KG1 (cell line): ENCODE results near the gene ZMAT2.
"Not testable (repeated sequence)": the region's sequence is repeated elsewhere in the genome, so short reads cannot be mapped to it uniquely, and the experiment has no call there.

Experiments
- DNase-seq: peaks from one replicate; lab custom pipeline; 2025; lab: John Stamatoyannopoulos, UW

ZMAT2 gene

GRCh38 chr5:140708787-140709186 is 8.5 kb downstream of the ZMAT2 start:
- not testable (repeated sequence) for DNase-seq

- peak; percentile 80 for DNase-seq
Observed at GRCh38 chr5:140710899-140711552, 10.8 kb downstream of the ZMAT2 start.

- no peak for DNase-seq
Observed at GRCh38 chr5:140711794-140712193, 11.5 kb downstream of the ZMAT2 start.

- no peak for DNase-seq
Observed at GRCh38 chr5:140713562-140714094, 13.4 kb downstream of the ZMAT2 start.

- not testable (repeated sequence) for DNase-seq
Observed at GRCh38 chr5:140716238-140716637, 16.0 kb downstream of the ZMAT2 start.

GRCh38 chr5:140718266-140718592 is 18.0 kb downstream of the ZMAT2 start:
- DNase-seq = no peak

- not testable (repeated sequence) for DNase-seq
Observed at GRCh38 chr5:140720738-140721137, 20.5 kb downstream of the ZMAT2 start.

GRCh38 chr5:140721395-140721794 is 21.1 kb downstream of the ZMAT2 start:
- DNase-seq = not testable (repeated sequence)

GRCh38 chr5:140725799-140726471 is 25.7 kb downstream of the ZMAT2 start:
- DNase-seq = no peak

- no peak for DNase-seq
Observed at GRCh38 chr5:140733098-140733497, 32.9 kb downstream of the ZMAT2 start.

- DNase-seq = no peak
Observed at GRCh38 chr5:140734354-140734753, 34.1 kb downstream of the ZMAT2 start.

GRCh38 chr5:140737486-140737885 is 37.2 kb downstream of the ZMAT2 start:
- DNase-seq = no peak

GRCh38 chr5:140741967-140742366 is 41.7 kb downstream of the ZMAT2 start:
- DNase-seq = no peak

GRCh38 chr5:140753561-140753960 is 53.3 kb downstream of the ZMAT2 start:
- DNase-seq = no peak
